Measurements from ENCODE around the gene PRMT7. TPM values are rescaled to one million over a fixed set of nuclear protein-coding genes. Genes with fewer than 3 reads are reported as not detected.

The PRMT7 gene
- total RNA-seq, 2 experiments from 2014 or later, result 76.9 TPM

- ChIA-PET CTCF (interaction anchor here (0.8 to 3.7 kb wide), 14 partner anchors 9 to 210 kb away, joined by 3 to 32 read pairs (median 4); partner anchors contain the start of gene SLC7A6), POLR2A (interaction anchor here (1.3 kb wide), 1 partner anchor 24 kb away, joined by 4 read pairs; no protein-coding TSS in a partner anchor)
- no peak overlapping the region for H3K4me3 Mint-ChIP-seq
- H3K9me3 Mint-ChIP-seq, result no peaks in the 10 kb centered on the region
- peaks cover 5% of the 10 kb centered on the region for H3K27me3 Mint-ChIP-seq
- peaks cover 42% of the 10 kb centered on the region for H3K4me1 Mint-ChIP-seq
- H3K27ac Mint-ChIP-seq, result peak overlapping the region; percentile 41
- peaks cover 78% of the 10 kb centered on the region for H3K36me3 Mint-ChIP-seq (ENCODE audit: low read depth)
- no peak for DNase-seq
These were observed 44.8 kb downstream of the PRMT7 start for GRCh38 chr16:68355447-68356248.

- Mint-ChIP-seq H3K9me3 (no peaks in the 10 kb centered on the region), H3K27ac (peak overlapping the region; percentile 58), H3K4me3 (peak overlapping the region; percentile 56), H3K4me1 (peaks cover 42% of the 10 kb centered on the region), H3K27me3 (peaks cover 5% of the 10 kb centered on the region), H3K36me3 (ENCODE audit: low read depth) (peaks cover 75% of the 10 kb centered on the region)
- ChIA-PET CTCF (interaction anchor here (0.6 to 3.7 kb wide), 14 partner anchors 8 to 418 kb away, joined by 3 to 32 read pairs (median 4); partner anchors contain the start of gene SLC7A6), POLR2A (interaction anchor here (1.3 kb wide), 1 partner anchor 24 kb away, joined by 4 read pairs; no protein-coding TSS in a partner anchor)
- DNase-seq, result peak; percentile 84
These were observed 45.6 kb downstream of the PRMT7 start for GRCh38 chr16:68356249-68356918.

GRCh38 chr16:68356919-68357286 lies 46.1 kb downstream of the PRMT7 start:
- peak overlapping the region; percentile 56 for H3K4me3 Mint-ChIP-seq
- ChIA-PET CTCF (interaction anchor here (0.6 to 3.7 kb wide), 10 partner anchors 7 to 418 kb away, joined by 3 to 32 read pairs (median 4); partner anchors contain the start of gene SLC7A6), POLR2A (interaction anchor here (1.3 kb wide), 1 partner anchor 25 kb away, joined by 4 read pairs; no protein-coding TSS in a partner anchor)
- peaks cover 5% of the 10 kb centered on the region for H3K27me3 Mint-ChIP-seq
- H3K36me3 Mint-ChIP-seq (ENCODE audit: low read depth), result peaks cover 71% of the 10 kb centered on the region
- peaks cover 42% of the 10 kb centered on the region for H3K4me1 Mint-ChIP-seq
- H3K9me3 Mint-ChIP-seq, result no peaks in the 10 kb centered on the region
- no peak for DNase-seq
- peak overlapping the region; percentile 62 for H3K27ac Mint-ChIP-seq

GRCh38 chr16:68357521-68357922 lies 46.7 kb downstream of the PRMT7 start:
- CTCF ChIA-PET, result interaction anchor here (0.7 to 3.7 kb wide), 5 partner anchors 12 to 296 kb away, joined by 3 to 32 read pairs (median 8); partner anchors contain the start of gene SLC7A6
- DNase-seq, result no peak
- H3K36me3 Mint-ChIP-seq (ENCODE audit: low read depth), result peaks cover 66% of the 10 kb centered on the region
- POLR2A ChIA-PET, result no interaction called here
- peaks cover 5% of the 10 kb centered on the region for H3K27me3 Mint-ChIP-seq
- H3K9me3 Mint-ChIP-seq, result no peaks in the 10 kb centered on the region
- no peak overlapping the region for H3K4me3 Mint-ChIP-seq
- H3K27ac Mint-ChIP-seq, result no peak overlapping the region
- peaks cover 42% of the 10 kb centered on the region for H3K4me1 Mint-ChIP-seq

- Mint-ChIP-seq H3K36me3 (ENCODE audit: low read depth) (peaks cover 64% of the 10 kb centered on the region), H3K4me1 (peaks cover 42% of the 10 kb centered on the region), H3K9me3 (no peaks in the 10 kb centered on the region), H3K4me3 (no peak overlapping the region), H3K27me3 (peaks cover 5% of the 10 kb centered on the region), H3K27ac (no peak overlapping the region)
- CTCF ChIA-PET, result interaction anchor here (0.7 to 3.7 kb wide), 4 partner anchors 12 to 296 kb away, joined by 3 to 32 read pairs (median 6); partner anchors contain the start of gene SLC7A6
- POLR2A ChIA-PET, result no interaction called here
- no peak for DNase-seq
These were observed 47.1 kb downstream of the PRMT7 start for GRCh38 chr16:68357923-68358322.

GRCh38 chr16:68358951-68359350 lies 48.1 kb downstream of the PRMT7 start:
- Mint-ChIP-seq H3K27ac (no peak overlapping the region), H3K4me1 (peaks cover 42% of the 10 kb centered on the region), H3K4me3 (no peak overlapping the region), H3K36me3 (ENCODE audit: low read depth) (peaks cover 54% of the 10 kb centered on the region), H3K9me3 (no peaks in the 10 kb centered on the region), H3K27me3 (peaks cover 6% of the 10 kb centered on the region)
- ChIA-PET CTCF (interaction anchor here (2.6 kb wide), 1 partner anchor 10 kb away, joined by 6 read pairs; no protein-coding TSS in a partner anchor), POLR2A (no interaction called here)
- no peak for DNase-seq

- DNase-seq, result no peak
- Mint-ChIP-seq H3K4me1 (peaks cover 44% of the 10 kb centered on the region), H3K36me3 (ENCODE audit: low read depth) (peaks cover 48% of the 10 kb centered on the region), H3K27ac (peak overlapping the region; percentile 31), H3K4me3 (no peak overlapping the region), H3K9me3 (no peaks in the 10 kb centered on the region), H3K27me3 (peaks cover 9% of the 10 kb centered on the region)
- CTCF ChIA-PET, result interaction anchor here (1.0 to 2.6 kb wide), 3 partner anchors 9 to 28 kb away, joined by 3 to 6 read pairs (median 4); no protein-coding TSS in a partner anchor
- POLR2A ChIA-PET, result no interaction called here
These were observed 48.8 kb downstream of the PRMT7 start for GRCh38 chr16:68359398-68360191.

GRCh38 chr16:68360547-68360946 lies 49.7 kb downstream of the PRMT7 start:
- ChIA-PET CTCF (interaction anchor here (0.8 to 2.6 kb wide), 7 partner anchors 9 to 909 kb away, joined by 3 to 6 read pairs (median 4); no protein-coding TSS in a partner anchor), POLR2A (interaction anchor here (0.7 kb wide), 1 partner anchor 9 kb away, joined by 3 read pairs; no protein-coding TSS in a partner anchor)
- Mint-ChIP-seq H3K4me3 (no peak overlapping the region), H3K27me3 (peaks cover 6% of the 10 kb centered on the region), H3K27ac (no peak overlapping the region), H3K36me3 (ENCODE audit: low read depth) (peaks cover 38% of the 10 kb centered on the region), H3K9me3 (no peaks in the 10 kb centered on the region), H3K4me1 (peaks cover 36% of the 10 kb centered on the region)
- no peak for DNase-seq

- ChIA-PET CTCF (interaction anchor here (0.8 to 2.6 kb wide), 7 partner anchors 8 to 910 kb away, joined by 3 to 6 read pairs (median 4); partner anchors contain the start of gene SLC7A6), POLR2A (interaction anchor here (0.7 kb wide), 1 partner anchor 8 kb away, joined by 3 read pairs; no protein-coding TSS in a partner anchor)
- no peak overlapping the region for H3K4me3 Mint-ChIP-seq
- H3K27me3 Mint-ChIP-seq, result peaks cover 9% of the 10 kb centered on the region
- no peaks in the 10 kb centered on the region for H3K9me3 Mint-ChIP-seq
- no peak overlapping the region for H3K27ac Mint-ChIP-seq
- H3K36me3 Mint-ChIP-seq (ENCODE audit: low read depth), result peaks cover 36% of the 10 kb centered on the region
- DNase-seq, result no peak
- H3K4me1 Mint-ChIP-seq, result peaks cover 32% of the 10 kb centered on the region
These were observed 50.1 kb downstream of the PRMT7 start for GRCh38 chr16:68360956-68361355.

- no peak for DNase-seq
- CTCF ChIA-PET, result interaction anchor here (0.9 to 1.4 kb wide), 4 partner anchors 11 to 97 kb away, joined by 3 to 4 read pairs (median 3); partner anchors contain the start of gene SLC7A6
- H3K9me3 Mint-ChIP-seq, result no peaks in the 10 kb centered on the region
- H3K4me1 Mint-ChIP-seq, result peaks cover 30% of the 10 kb centered on the region
- H3K27me3 Mint-ChIP-seq, result peaks cover 13% of the 10 kb centered on the region
- H3K4me3 Mint-ChIP-seq, result no peak overlapping the region
- POLR2A ChIA-PET, result no interaction called here
- no peak overlapping the region for H3K27ac Mint-ChIP-seq
- H3K36me3 Mint-ChIP-seq (ENCODE audit: low read depth), result peaks cover 30% of the 10 kb centered on the region
These were observed 50.7 kb downstream of the PRMT7 start for GRCh38 chr16:68361485-68361884.

GRCh38 chr16:68362262-68362913 lies 51.6 kb downstream of the PRMT7 start:
- H3K27ac Mint-ChIP-seq, result no peak overlapping the region
- H3K9me3 Mint-ChIP-seq, result no peaks in the 10 kb centered on the region
- DNase-seq, result no peak
- peaks cover 23% of the 10 kb centered on the region for H3K4me1 Mint-ChIP-seq
- H3K4me3 Mint-ChIP-seq, result no peak overlapping the region
- H3K36me3 Mint-ChIP-seq (ENCODE audit: low read depth), result peaks cover 21% of the 10 kb centered on the region
- ChIA-PET CTCF (interaction anchor here (0.8 to 2.4 kb wide), 7 partner anchors 14 to 167 kb away, joined by 3 to 7 read pairs (median 3); partner anchors contain the start of genes PRMT7 and SLC7A6OS), POLR2A (no interaction called here)
- H3K27me3 Mint-ChIP-seq, result peaks cover 13% of the 10 kb centered on the region
